LNCaP clone FGC (cell line): ENCODE data around the gene IZUMO4.

Experiments used
- DNase-seq: peaks from one replicate; pipeline ENCODE4 v3.0.0-alpha.2; 2011; ENCODE audit warnings: low read depth
- H3K4me3 ChIP-seq: 2 replicates; pipeline ENCODE4 v1.5.1; 2011; ENCODE audit warnings: mild to moderate bottlenecking, low read depth, low read length, control low read depth
- CTCF ChIP-seq: IDR thresholded peaks from 2 replicates; pipeline ENCODE4 v1.5.1; 2012; ENCODE audit warnings: mild to moderate bottlenecking; ENCODE audit not compliant: control insufficient read depth, insufficient read depth; ENCODE audit errors: extremely low read depth

IZUMO4 gene

GRCh38 chr19:2119921-2120785 lies 23.4 kb downstream of the IZUMO4 start:
- TF ChIP-seq CTCF: no peak
- no peak overlapping the region for H3K4me3 ChIP-seq
- no peak for DNase-seq

- no peak for DNase-seq
- TF ChIP-seq CTCF: no peak
- H3K4me3 ChIP-seq: no peak overlapping the region
Measured at GRCh38 chr19:2120821-2121220, 24.1 kb downstream of the IZUMO4 start.

- no peak for TF ChIP-seq CTCF
- H3K4me3 ChIP-seq: no peak overlapping the region
- DNase-seq: no peak
Measured at GRCh38 chr19:2121416-2122051, 24.8 kb downstream of the IZUMO4 start.

GRCh38 chr19:2122251-2122650 lies 25.5 kb downstream of the IZUMO4 start:
- no peak overlapping the region for H3K4me3 ChIP-seq
- DNase-seq: no peak
- no peak for TF ChIP-seq CTCF

GRCh38 chr19:2122982-2123381 lies 26.3 kb downstream of the IZUMO4 start:
- no peak for TF ChIP-seq CTCF
- H3K4me3 ChIP-seq: no peak overlapping the region
- no peak for DNase-seq

GRCh38 chr19:2123682-2124387 lies 27.1 kb downstream of the IZUMO4 start:
- H3K4me3 ChIP-seq: no peak overlapping the region
- TF ChIP-seq CTCF: no peak
- no peak for DNase-seq
